Islet precursor cell (in vitro differentiated cells): ENCODE measurements around the gene MGMT.

Experiments used
- DNase-seq: peaks from one replicate; pipeline ENCODE4 v3.0.0-alpha.2; 2018

The MGMT gene

DNA sequence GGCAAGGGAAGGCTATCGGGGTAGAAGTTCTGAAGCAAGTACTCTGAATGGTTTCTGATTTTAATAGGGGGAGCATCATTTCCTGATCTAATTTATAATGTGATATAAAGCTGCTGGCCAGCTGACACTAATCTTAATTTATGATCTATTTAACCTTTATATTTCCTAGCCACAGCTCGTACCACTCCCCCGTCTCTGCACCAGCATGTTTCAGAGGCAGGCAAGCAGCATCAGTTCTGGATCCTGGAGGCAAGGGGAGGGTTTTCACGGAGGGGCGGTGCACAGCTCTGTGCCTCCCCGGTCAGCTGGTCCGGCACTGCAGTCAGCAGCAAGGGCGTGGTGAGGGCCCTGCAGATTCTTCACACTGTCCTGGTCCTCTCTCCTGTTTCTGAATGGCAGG, 30.0 kb downstream of the MGMT start:
- DNase-seq = no peak

GRCh38 chr10:129498680-129499079, 31.6 kb downstream of the MGMT start:
- DNase-seq = no peak

DNA sequence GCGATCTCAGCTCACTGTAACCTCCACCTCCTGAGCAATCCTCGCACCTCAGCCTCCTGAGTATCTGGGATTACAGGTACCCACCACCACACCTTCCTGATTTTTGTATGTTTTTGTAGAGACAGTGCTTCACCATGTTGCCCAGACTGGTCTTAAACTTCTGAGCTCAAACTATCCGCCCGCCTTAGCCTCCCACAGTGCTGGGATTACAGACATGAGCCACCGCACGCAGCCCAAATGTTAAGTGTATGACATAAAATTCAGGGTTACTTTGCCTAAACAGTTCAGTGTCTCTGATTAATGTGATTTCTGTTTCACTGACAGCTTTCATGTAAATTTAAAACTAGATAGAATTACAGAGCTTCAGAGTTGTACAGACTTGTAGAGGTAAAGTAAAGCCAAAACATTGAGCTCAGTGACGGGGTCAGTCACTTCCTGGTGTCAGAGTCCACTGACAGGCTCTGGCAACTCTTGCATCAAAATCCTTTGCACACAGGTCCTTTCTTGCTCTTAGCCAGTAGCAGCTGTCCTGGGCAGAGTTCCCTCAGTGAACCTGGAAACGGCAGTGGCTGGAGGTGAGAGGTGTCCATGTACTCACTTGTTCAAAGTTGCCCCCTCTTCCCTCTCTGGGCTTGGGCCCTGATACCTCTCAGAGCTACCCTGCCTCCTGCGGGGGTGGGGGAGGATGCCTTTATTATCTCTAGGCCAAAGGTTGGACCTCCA, 33.7 kb downstream of the MGMT start:
- no peak for DNase-seq

GRCh38 chr10:129501652-129502436, 34.8 kb downstream of the MGMT start:
- no peak for DNase-seq

- DNase-seq = no peak
Observed at GRCh38 chr10:129502448-129502847, 35.4 kb downstream of the MGMT start.

- DNase-seq = no peak
Observed at GRCh38 chr10:129505500-129506075, 38.5 kb downstream of the MGMT start.

DNA sequence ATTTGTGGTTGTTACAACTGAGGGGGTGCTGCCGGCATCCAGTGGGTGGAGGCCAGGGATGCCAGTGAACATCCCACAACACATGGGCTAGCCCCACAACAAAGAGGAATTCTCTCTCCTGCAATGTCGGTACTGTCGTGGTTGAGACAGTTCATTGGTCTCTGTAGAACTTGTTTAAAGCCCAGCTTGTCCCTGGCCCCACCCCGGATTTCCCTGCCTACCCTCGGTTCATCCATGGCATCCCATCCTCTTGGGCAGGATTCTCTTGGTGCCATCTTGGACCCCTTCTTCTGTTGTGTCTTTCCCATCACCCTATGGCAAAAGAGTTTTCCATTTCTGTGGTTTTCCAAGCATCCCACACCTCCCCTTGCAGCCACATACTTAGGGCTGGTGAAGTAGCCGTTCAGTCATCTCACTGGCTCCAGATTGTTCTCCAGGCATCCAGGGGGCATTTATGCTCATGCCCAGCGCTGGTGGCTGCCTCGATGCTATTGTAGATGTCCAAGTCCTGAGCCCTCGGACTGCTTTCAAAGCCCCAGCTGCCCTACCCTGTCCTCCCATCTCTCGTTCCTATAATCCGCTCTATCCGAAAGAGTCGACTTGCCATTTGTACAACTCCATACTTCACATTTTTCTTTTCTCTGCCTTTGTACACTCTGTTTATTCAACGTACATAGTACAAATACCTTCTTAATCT, 39.2 kb downstream of the MGMT start:
- no peak for DNase-seq

GRCh38 chr10:129507216-129507889, 40.3 kb downstream of the MGMT start:
- no peak for DNase-seq

- DNase-seq = no peak
Observed at GRCh38 chr10:129509155-129509554, 42.1 kb downstream of the MGMT start.

DNA sequence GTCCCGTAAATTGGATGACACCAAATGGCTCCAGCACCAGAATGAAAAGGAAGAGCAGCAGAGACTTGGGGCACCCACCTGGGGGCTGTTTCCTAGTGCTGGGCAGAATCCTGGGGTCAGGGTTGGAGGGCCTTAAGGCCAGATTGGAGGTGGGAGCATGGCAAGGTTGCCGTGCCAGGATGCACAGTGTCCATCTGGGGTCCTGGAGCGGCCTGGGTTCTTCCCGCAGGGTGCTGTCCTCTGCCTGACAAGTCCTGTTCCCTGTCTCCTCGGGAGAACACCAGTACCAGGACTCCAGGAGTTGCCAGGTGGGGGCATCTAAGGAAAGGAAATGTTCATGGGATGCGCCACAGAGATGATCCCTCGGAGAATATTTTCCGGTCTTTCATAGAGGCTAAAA, 42.8 kb downstream of the MGMT start:
- no peak for DNase-seq

DNA sequence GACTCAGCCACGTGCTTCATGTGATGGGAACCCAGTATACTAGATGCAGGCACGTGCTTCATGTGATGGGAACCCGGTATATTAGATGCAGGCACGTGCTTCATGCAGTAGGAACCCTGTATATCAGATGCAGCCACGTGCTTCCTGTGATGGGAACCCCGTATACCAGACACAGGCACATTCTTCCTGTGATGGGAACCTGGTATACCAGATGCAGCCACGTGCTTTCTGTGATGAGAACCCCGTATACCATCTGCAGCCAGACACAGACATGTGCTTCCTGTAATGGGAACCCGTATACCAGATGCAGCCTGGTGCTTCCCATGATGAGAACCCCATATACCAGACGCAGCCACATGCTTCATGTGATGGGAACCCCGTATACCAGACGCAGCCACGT, 44.0 kb downstream of the MGMT start:
- DNase-seq = no peak

- DNase-seq = no peak
Observed at GRCh38 chr10:129511758-129512157, 44.7 kb downstream of the MGMT start.

GRCh38 chr10:129513312-129513711, 46.3 kb downstream of the MGMT start:
- DNase-seq = no peak

DNA sequence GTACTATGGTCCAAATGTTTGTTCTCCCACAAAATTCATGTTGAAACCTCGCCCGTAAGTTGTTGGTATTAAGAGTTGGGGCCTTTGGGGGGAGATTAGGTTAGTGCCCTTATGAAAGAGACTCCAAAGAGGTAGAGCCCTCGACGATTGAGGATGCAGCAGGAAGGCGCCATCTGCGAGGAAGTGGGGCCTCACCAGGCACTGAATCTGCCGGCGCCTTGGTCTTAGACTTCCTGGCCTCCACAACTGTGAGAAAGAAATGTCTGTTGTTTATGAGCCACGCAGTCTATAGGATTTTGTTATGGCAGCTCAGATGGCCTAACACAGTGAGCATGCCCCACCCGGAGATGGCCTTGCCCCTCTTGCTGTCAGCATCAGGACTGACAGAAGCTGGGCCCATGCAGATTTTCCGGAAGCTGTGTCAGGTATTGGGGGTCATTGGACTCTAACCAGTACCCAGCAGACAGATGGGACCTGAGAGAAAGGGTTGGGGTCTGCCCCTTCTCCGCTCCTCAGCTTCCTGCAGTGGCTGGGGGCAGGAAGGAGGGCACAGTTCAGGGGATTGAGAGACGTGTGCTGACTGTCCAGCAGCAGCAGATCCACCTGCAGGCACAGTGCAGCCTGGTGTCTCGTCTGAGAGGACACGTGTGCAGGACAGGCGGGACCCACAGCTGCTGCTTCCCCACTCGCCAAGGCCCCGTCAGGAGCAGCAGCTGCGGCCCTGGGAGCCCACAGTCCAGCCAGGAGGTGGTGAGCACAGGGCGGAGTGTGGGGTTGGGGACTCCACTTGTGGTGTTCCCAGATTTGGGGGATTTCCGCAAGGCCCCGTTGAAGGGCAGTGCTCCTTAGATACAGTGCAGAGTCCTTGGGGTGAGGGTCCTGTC, 47.8 kb downstream of the MGMT start:
- DNase-seq = no peak

- DNase-seq = no peak
Observed at GRCh38 chr10:129516846-129517679, 50.0 kb downstream of the MGMT start.

DNA sequence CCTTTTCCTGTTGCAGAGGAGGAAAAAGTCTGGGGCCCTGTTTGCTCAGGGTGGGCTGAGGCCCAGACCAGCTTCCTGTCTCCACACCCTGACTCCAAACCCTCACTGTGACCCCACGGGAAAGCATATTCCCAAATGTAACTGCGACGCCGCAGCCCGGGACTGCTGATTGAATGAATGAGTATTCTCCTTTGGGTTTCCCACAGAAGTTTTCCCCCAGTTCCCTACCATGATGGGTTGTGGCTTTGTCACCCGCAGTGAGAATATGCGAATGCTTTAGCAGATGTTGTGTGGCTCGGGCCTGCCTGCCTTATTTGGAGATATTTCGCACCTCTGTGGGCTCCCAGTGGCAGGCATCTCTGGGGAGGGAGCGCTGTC, 50.6 kb downstream of the MGMT start:
- DNase-seq = no peak

DNA sequence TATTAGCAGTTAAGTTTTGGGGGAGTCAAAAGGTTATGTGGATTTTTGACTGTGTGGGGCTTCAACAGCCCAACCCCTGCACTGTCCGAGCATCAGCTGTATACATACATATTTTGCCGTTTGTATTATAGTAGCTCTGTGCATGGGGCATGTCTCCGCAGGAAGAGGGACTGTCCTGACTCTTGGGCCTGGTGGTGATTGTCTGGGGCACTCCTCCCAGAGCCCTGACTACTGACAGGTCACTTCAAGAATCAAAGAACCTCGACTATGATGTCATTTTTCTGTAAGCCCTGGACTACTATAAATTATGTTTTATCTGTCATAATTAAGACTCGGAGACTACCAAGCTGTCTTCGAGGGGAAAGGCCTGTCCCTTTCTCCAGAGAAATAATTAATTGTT, 51.8 kb downstream of the MGMT start:
- no peak for DNase-seq

GRCh38 chr10:129520440-129521080, 53.5 kb downstream of the MGMT start:
- DNase-seq = no peak

DNA sequence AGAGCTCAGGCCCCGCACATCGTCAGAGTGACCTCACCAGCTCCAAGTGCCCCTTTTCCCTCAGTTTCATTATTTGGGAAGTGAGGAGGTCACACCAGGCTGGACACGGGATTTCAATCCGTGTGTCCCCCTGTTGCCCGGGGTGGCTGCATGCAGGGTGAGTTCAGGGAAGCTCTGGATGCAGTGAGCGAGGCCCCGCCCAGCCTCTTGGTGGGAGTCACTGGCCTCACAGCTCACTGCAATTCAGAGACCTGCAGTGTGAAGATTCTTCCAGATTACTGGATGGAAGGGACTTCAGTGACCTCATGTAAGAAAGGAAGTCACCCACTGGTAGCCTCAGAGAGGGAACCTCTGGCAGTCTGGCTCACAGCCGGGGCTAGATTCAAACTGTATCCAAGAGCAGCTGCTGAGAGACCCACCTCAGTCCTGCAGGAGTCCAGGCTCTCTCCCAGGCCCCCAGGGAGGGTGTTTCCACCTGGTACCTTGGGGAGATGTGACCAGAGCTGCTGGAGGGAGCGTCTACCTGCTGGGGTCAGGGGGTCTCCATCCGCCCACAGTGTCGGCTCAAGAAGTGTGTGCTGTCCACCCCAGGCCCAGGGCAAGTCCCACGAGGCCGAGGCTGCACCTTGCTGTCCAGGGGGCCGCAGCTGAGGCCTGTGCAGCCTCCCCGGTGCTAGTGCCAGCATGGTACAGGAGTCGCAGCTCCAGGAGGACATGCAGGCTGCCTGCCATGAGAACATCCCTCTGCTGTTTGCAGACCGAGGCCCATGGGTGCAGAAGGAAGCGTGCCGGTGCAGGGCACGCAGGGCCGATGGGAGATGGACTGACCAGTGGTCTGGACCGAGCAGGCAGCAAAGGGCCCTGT, 54.4 kb downstream of the MGMT start:
- DNase-seq = no peak
